ENCODE results near the gene MICB.

MICB gene

DNA sequence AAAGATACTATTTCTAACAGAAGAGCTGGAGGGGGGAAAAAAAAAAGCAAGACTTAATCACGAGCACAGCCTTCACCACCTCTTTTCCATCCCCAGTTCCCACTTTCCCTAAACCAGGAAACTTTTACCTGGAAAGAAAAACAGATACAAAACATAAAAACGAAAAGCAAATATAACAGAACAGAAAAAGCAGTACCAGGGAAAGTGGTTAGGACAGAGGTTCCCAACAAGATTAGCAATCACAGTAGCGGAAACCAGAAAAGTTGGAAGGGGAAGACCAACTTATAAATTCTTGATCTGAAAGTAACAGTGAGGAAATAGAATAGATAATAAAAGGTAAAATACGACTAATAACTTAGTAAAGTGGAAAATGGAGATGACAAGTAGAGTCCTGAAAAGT, 42.7 kb downstream of the MICB start:
- no peaks in the 10 kb centered on the region; the same call in 1 of the 2 replicates for H3F3A ChIP-seq (ENCODE audit: low read depth)
- TF ChIP-seq, protein P1, sequence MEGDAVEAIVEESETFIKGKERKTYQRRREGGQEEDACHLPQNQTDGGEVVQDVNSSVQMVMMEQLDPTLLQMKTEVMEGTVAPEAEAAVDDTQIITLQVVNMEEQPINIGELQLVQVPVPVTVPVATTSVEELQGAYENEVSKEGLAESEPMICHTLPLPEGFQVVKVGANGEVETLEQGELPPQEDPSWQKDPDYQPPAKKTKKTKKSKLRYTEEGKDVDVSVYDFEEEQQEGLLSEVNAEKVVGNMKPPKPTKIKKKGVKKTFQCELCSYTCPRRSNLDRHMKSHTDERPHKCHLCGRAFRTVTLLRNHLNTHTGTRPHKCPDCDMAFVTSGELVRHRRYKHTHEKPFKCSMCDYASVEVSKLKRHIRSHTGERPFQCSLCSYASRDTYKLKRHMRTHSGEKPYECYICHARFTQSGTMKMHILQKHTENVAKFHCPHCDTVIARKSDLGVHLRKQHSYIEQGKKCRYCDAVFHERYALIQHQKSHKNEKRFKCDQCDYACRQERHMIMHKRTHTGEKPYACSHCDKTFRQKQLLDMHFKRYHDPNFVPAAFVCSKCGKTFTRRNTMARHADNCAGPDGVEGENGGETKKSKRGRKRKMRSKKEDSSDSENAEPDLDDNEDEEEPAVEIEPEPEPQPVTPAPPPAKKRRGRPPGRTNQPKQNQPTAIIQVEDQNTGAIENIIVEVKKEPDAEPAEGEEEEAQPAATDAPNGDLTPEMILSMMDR (conservative IDR thresholded peaks at IDR 0.05; ENCODE audit: low read length): no peak
- no peak for TF ChIP-seq EZH2phosphoT487 (IDR thresholded peaks at IDR 0.05; ENCODE audit: borderline replicate concordance)
- peaks cover 39% of the 10 kb centered on the region for H3K4me1 ChIP-seq (ENCODE audit: insufficient read depth, low read length, poor library complexity, severe bottlenecking)
- H2AFZ ChIP-seq (ENCODE audit: low read length): no peak overlapping the region
- no peaks in the 10 kb centered on the region for H3K9me2 ChIP-seq (replicated peaks; ENCODE audit: low read depth, low read length)
- peak overlapping the region; percentile 98 for H3K4me2 ChIP-seq (ENCODE audit: low read depth, low read length, poor library complexity, severe bottlenecking)
- no peaks in the 10 kb centered on the region for H3K9me3 ChIP-seq (ENCODE audit: insufficient read depth, low read depth, low read length)
- peak overlapping the region; percentile 94 for H3K4me3 ChIP-seq (ENCODE audit: low read length, poor library complexity, severe bottlenecking)
- peaks cover 65% of the 10 kb centered on the region for H4K20me1 ChIP-seq (ENCODE audit: insufficient read depth, low read length, poor library complexity, severe bottlenecking)
- H3K27me3 ChIP-seq (ENCODE audit: insufficient read depth, low read length, poor library complexity, severe bottlenecking): peaks cover 13% of the 10 kb centered on the region
- H3K79me2 ChIP-seq (ENCODE audit: insufficient read depth, low read length): peaks cover 87% of the 10 kb centered on the region
- H3K36me3 ChIP-seq (ENCODE audit: insufficient read depth, low read length): peaks cover 47% of the 10 kb centered on the region
- H3K9ac ChIP-seq (ENCODE audit: low read depth, low read length, poor library complexity, severe bottlenecking): peak overlapping the region; percentile 99

DNA sequence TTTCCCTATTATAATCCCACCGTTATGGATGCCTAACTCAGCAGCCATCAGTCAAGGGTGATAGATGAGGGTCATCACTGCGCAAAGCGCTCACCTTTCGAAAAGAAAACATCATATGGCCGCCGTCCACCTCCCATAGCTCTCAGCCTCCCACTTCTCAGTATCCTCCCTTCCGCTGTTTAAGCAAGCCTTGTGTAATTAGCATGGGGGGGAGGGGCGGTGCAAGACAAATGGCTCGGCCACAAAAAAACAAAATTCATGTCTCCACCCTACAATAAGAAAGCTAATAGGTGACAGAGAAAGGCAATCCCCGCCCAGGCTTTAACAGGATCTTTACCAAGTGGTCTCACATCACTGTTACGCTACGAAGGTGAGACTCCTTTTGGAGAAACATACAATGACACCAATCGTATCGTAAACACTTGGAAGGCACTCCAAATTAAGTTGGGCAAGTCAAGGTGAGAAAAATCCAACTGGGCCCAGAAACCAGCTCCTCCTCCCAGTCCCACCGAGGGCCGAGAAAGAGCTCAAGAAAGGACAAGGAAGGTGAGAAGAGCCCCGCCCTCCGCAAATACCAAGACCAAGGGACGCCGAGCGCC, 43.2 kb downstream of the MICB start:
- no peaks in the 10 kb centered on the region; the same call in 1 of the 2 replicates for H3F3A ChIP-seq (ENCODE audit: low read depth)
- H3K9ac ChIP-seq (ENCODE audit: low read depth, low read length, poor library complexity, severe bottlenecking): peak overlapping the region; percentile 99
- H3K36me3 ChIP-seq (ENCODE audit: insufficient read depth, low read length): peaks cover 42% of the 10 kb centered on the region
- H4K20me1 ChIP-seq (ENCODE audit: insufficient read depth, low read length, poor library complexity, severe bottlenecking): peaks cover 59% of the 10 kb centered on the region
- H3K9me2 ChIP-seq (replicated peaks; ENCODE audit: low read depth, low read length): no peaks in the 10 kb centered on the region
- peaks cover 87% of the 10 kb centered on the region for H3K79me2 ChIP-seq (ENCODE audit: insufficient read depth, low read length)
- peak overlapping the region; percentile 94 for H3K4me3 ChIP-seq (ENCODE audit: low read length, poor library complexity, severe bottlenecking)
- H3K4me2 ChIP-seq (ENCODE audit: low read depth, low read length, poor library complexity, severe bottlenecking): peak overlapping the region; percentile 98
- peaks cover 38% of the 10 kb centered on the region for H3K4me1 ChIP-seq (ENCODE audit: insufficient read depth, low read length, poor library complexity, severe bottlenecking)
- H3K27me3 ChIP-seq (ENCODE audit: insufficient read depth, low read length, poor library complexity, severe bottlenecking): peaks cover 13% of the 10 kb centered on the region
- H2AFZ ChIP-seq (ENCODE audit: low read length): no peak overlapping the region
- TF ChIP-seq, protein P1 (conservative IDR thresholded peaks at IDR 0.05; ENCODE audit: low read length): no peak
- no peak for TF ChIP-seq EZH2phosphoT487 (IDR thresholded peaks at IDR 0.05; ENCODE audit: borderline replicate concordance)
- H3K9me3 ChIP-seq (ENCODE audit: insufficient read depth, low read depth, low read length): no peaks in the 10 kb centered on the region

DNA sequence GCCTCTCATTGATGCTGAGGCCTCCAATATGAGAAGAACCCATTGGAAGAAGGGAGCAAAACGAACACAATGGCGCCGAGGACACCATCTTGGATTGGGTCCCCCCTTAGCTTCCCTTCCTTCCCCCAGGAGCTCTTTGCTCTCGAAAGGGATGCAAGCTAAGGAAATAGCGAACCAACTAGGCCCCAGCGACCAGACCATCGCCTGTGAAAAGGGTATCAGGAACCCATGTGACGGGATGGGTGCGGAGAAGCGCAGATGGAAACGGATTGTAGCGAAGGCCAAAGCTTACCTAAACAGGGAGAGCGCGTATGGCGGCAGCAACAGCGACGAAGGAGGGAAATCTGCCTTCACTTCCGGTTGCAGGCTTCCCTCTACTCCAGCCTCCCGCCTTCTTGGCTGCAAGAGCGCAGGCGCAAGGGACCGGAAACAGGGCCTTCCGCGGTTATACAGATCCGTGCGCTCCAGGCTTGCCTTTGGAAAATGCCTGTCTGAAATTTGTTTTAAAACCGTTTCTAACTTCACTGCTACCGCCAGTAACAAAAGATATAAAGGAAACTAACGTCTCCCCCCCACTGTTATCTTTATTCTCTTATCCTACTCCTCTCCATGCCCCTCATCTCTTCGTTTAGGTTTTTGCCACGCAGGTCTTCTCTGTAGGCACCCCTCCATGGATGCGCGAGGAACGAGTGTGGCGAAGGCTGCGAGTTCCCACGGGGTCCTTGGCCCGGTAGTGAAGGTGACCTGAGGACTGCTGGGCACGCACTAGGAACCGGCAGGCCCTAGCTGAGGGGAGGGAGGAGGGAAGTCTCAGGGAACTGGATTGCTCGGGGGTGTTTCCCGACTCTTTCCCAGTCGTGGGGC, 43.9 kb downstream of the MICB start, which contains the start of gene DDX39B:
TSS of gene DDX39B (minus strand) at position 346 of the 864 bp plus-strand sequence. CDS start 1,471 bp downstream, outside the sequence.
- Histone ChIP-seq H4K20me1 (ENCODE audit: insufficient read depth, low read length, poor library complexity, severe bottlenecking) (peaks cover 52% of the 10 kb centered on the region), H3K36me3 (ENCODE audit: insufficient read depth, low read length) (peaks cover 35% of the 10 kb centered on the region), H3K4me1 (ENCODE audit: insufficient read depth, low read length, poor library complexity, severe bottlenecking) (peaks cover 36% of the 10 kb centered on the region), H3K79me2 (ENCODE audit: insufficient read depth, low read length) (peaks cover 81% of the 10 kb centered on the region), H3K27me3 (ENCODE audit: insufficient read depth, low read length, poor library complexity, severe bottlenecking) (peaks cover 13% of the 10 kb centered on the region), H3K4me2 (ENCODE audit: low read depth, low read length, poor library complexity, severe bottlenecking) (peak within 1 kb of the TSS; percentile 98), H3K9me2 (replicated peaks; ENCODE audit: low read depth, low read length) (no peaks in the 10 kb centered on the region), H2AFZ (ENCODE audit: low read length) (peak within 1 kb of the TSS; percentile 53), H3F3A (ENCODE audit: low read depth) (no peaks in the 10 kb centered on the region; the same call in 1 of the 2 replicates), H3K4me3 (ENCODE audit: low read length, poor library complexity, severe bottlenecking) (peak within 1 kb of the TSS; percentile 94), H3K9me3 (ENCODE audit: insufficient read depth, low read depth, low read length) (no peaks in the 10 kb centered on the region), H3K9ac (ENCODE audit: low read depth, low read length, poor library complexity, severe bottlenecking) (peak within 1 kb of the TSS; percentile 99)
- TF ChIP-seq, protein P1 (conservative IDR thresholded peaks at IDR 0.05; ENCODE audit: low read length): no peak
- TF ChIP-seq EZH2phosphoT487 (IDR thresholded peaks at IDR 0.05; ENCODE audit: borderline replicate concordance): no peak
